Mesenchymal stem cell (in vitro differentiated cells and primary cell): ENCODE results near the gene VPS8.

Experiments used
- DNase-seq: peaks from one replicate; pipeline ENCODE4 v3.0.0-alpha.2; 2013
- H2AFZ ChIP-seq: one replicate; pipeline ENCODE4 v1.6.1; 2013; ENCODE audit warnings: low read depth, mild to moderate bottlenecking, control low read depth, inconsistent platforms, low read length, moderate library complexity
- H2AK5ac ChIP-seq: 2 replicates; pipeline ENCODE4 v1.6.1; 2013; ENCODE audit warnings: low read length, moderate library complexity, mild to moderate bottlenecking, inconsistent platforms; ENCODE audit not compliant: severe bottlenecking
- H2BK120ac ChIP-seq: one replicate; pipeline ENCODE4 v1.6.1; 2013; ENCODE audit warnings: low read depth, mild to moderate bottlenecking, inconsistent platforms, low read length, moderate library complexity
- H2BK12ac ChIP-seq, 2 experiments: one replicate each; pipeline ENCODE4 v1.6.1; 2013; ENCODE audit warnings: inconsistent platforms in 2 of 2, low read length in 2 of 2, mild to moderate bottlenecking in 2 of 2, moderate library complexity in 2 of 2, control low read depth in 1 of 2
- H2BK15ac ChIP-seq: one replicate; pipeline ENCODE4 v1.6.1; 2013; ENCODE audit warnings: mild to moderate bottlenecking, low read depth, inconsistent platforms; ENCODE audit not compliant: poor library complexity, severe bottlenecking
- H2BK5ac ChIP-seq: 2 replicates; pipeline ENCODE4 v1.6.1; 2013; ENCODE audit warnings: low read depth, mild to moderate bottlenecking, low read length, control low read depth, inconsistent platforms; ENCODE audit not compliant: poor library complexity, severe bottlenecking
- H3K14ac ChIP-seq, 2 experiments: one replicate each; pipeline ENCODE4 v1.6.1; 2013; ENCODE audit warnings: inconsistent platforms in 2 of 2, low read length in 2 of 2, control low read depth in 1 of 2, mild to moderate bottlenecking in 1 of 2, moderate library complexity in 1 of 2
- H3K18ac ChIP-seq, 2 experiments: one replicate each; pipeline ENCODE4 v1.6.1; 2013; ENCODE audit warnings: inconsistent platforms in 2 of 2, low read length in 2 of 2, control low read depth in 1 of 2, low read depth in 1 of 2, mild to moderate bottlenecking in 1 of 2
- H3K23ac ChIP-seq, 2 experiments: one replicate each; pipeline ENCODE4 v1.6.1; 2013; ENCODE audit warnings: inconsistent platforms in 2 of 2, low read length in 2 of 2, mild to moderate bottlenecking in 2 of 2, moderate library complexity in 2 of 2, control low read depth in 1 of 2
- H3K27ac ChIP-seq: 2 replicates; pipeline ENCODE4 v1.5.1; 2013; ENCODE audit warnings: mild to moderate bottlenecking, moderate library complexity, low read length, control low read depth, inconsistent platforms; ENCODE audit not compliant: poor library complexity, severe bottlenecking
- H3K27me3 ChIP-seq, 2 experiments: 2 replicates each; pipeline versions ENCODE4 v1.6.1 to v1.7.0; 2013; ENCODE audit warnings: low read length in 2 of 2, mild to moderate bottlenecking in 2 of 2, moderate library complexity in 2 of 2, control low read depth in 1 of 2, inconsistent platforms in 1 of 2; ENCODE audit not compliant: control insufficient read depth in 1 of 2, insufficient read depth in 1 of 2
- H3K36me3 ChIP-seq, 2 experiments: 2 replicates each; pipeline versions ENCODE4 v1.6.1 to v1.7.0; 2013; ENCODE audit warnings: low read length in 2 of 2, control low read depth in 1 of 2, inconsistent platforms in 1 of 2, low read depth in 1 of 2, mild to moderate bottlenecking in 1 of 2; ENCODE audit not compliant: insufficient read depth in 2 of 2, control insufficient read depth in 1 of 2
- H3K4ac ChIP-seq, 2 experiments: one replicate each; pipeline ENCODE4 v1.6.1; 2013; ENCODE audit warnings: inconsistent platforms in 2 of 2, low read length in 2 of 2, mild to moderate bottlenecking in 2 of 2, moderate library complexity in 2 of 2, control low read depth in 1 of 2, low read depth in 1 of 2
- H3K4me1 ChIP-seq: 2 replicates; pipeline ENCODE4 v1.6.1; 2013; ENCODE audit warnings: low read depth, low read length, control low read depth; ENCODE audit not compliant: control insufficient read depth, insufficient read depth
- H3K4me2 ChIP-seq: 2 replicates; pipeline ENCODE4 v1.6.1; 2013; ENCODE audit warnings: low read length, mild to moderate bottlenecking, inconsistent platforms; ENCODE audit not compliant: poor library complexity, severe bottlenecking
- H3K4me3 ChIP-seq, 2 experiments: 2 replicates each; pipeline versions ENCODE4 v1.5.1 to v1.7.0; 2013; ENCODE audit warnings: low read length in 2 of 2, mild to moderate bottlenecking in 2 of 2, control low read depth in 1 of 2, low read depth in 1 of 2; ENCODE audit not compliant: insufficient read depth in 1 of 2
- H3K79me1 ChIP-seq: replicated peaks from 2 replicates; pipeline ENCODE4 v1.6.1; 2013; ENCODE audit warnings: mild to moderate bottlenecking, control low read depth, low read length, inconsistent platforms; ENCODE audit not compliant: poor library complexity, severe bottlenecking
- H3K9ac ChIP-seq: 2 replicates; pipeline ENCODE4 v1.7.0; 2013; ENCODE audit warnings: mild to moderate bottlenecking, low read length, moderate library complexity
- H3K9me3 ChIP-seq: 2 replicates; pipeline ENCODE4 v1.7.0; 2013; ENCODE audit warnings: mild to moderate bottlenecking, low read length; ENCODE audit not compliant: control insufficient read depth
- H4K8ac ChIP-seq: one replicate; pipeline ENCODE4 v1.6.1; 2013; ENCODE audit warnings: inconsistent platforms, mild to moderate bottlenecking, low read length, moderate library complexity
- H4K91ac ChIP-seq: one replicate; pipeline ENCODE4 v1.6.1; 2013; ENCODE audit warnings: mild to moderate bottlenecking, low read length, inconsistent platforms
- WGBS: methylation state at CpG from one replicate; pipeline ENCODE4 v1.1.7; 2013; ENCODE audit warnings: mixed read lengths; 5-methylcytosine and 5-hydroxymethylcytosine counted together

The VPS8 gene

GRCh38 chr3:184813357-184813756 lies 1.4 kb downstream of the VPS8 start:
- Histone ChIP-seq H3K27me3 (no peaks in the 10 kb centered on the region), H3K4me3 (peak overlapping the region in 1 of 2 experiments; percentile 93), H2BK12ac (no peak overlapping the region), H2BK5ac (no peak overlapping the region), H3K14ac (no peak overlapping the region), H3K23ac (no peak overlapping the region), H3K4me1 (peaks cover 5% of the 10 kb centered on the region), H3K4ac (no peak overlapping the region), H4K91ac (no peak overlapping the region), H3K79me1 (peaks cover 36% of the 10 kb centered on the region), H2AK5ac (no peak overlapping the region), H3K36me3 (peaks cover 2 to 17% of the 10 kb centered on the region in 2 experiments), H2AFZ (no peak overlapping the region), H3K9me3 (no peaks in the 10 kb centered on the region), H2BK15ac (no peak overlapping the region), H2BK120ac (no peak overlapping the region), H4K8ac (no peak overlapping the region), H3K18ac (no peak overlapping the region), H3K9ac (peak overlapping the region; percentile 92), H3K27ac (no peak overlapping the region), H3K4me2 (peak overlapping the region; percentile 93)
- no peak for DNase-seq
- WGBS: 80% methylated on average over 3 of the region's 3 CpGs

- Histone ChIP-seq H3K9me3 (no peaks in the 10 kb centered on the region), H4K8ac (no peak overlapping the region), H3K4me2 (no peak overlapping the region), H3K18ac (peak overlapping the region in 1 of 2 experiments; percentile 11), H3K4ac (no peak overlapping the region), H3K14ac (no peak overlapping the region), H2AFZ (no peak overlapping the region), H3K79me1 (peaks cover 38% of the 10 kb centered on the region), H3K9ac (no peak overlapping the region), H2BK15ac (no peak overlapping the region), H3K4me1 (peaks cover 5% of the 10 kb centered on the region), H4K91ac (no peak overlapping the region), H3K4me3 (no peak overlapping the region), H2BK5ac (no peak overlapping the region), H2AK5ac (no peak overlapping the region), H3K27ac (no peak overlapping the region), H3K36me3 (peaks cover 2 to 17% of the 10 kb centered on the region in 2 experiments), H3K23ac (peak overlapping the region in 1 of 2 experiments; percentile 57), H2BK120ac (no peak overlapping the region), H3K27me3 (no peaks in the 10 kb centered on the region), H2BK12ac (peak overlapping the region in 1 of 2 experiments; percentile 6)
- DNase-seq: peak; percentile 37
These were observed 2.2 kb downstream of the VPS8 start for GRCh38 chr3:184814214-184814613.

GRCh38 chr3:184815046-184815930 lies 3.3 kb downstream of the VPS8 start:
- DNase-seq: peak; percentile 95
- Histone ChIP-seq H3K27ac (no peak overlapping the region), H3K4ac (no peak overlapping the region), H2BK15ac (no peak overlapping the region), H2BK12ac (no peak overlapping the region), H3K18ac (peak overlapping the region; percentile 16 to 60), H3K79me1 (peaks cover 41% of the 10 kb centered on the region), H3K14ac (no peak overlapping the region), H2BK120ac (no peak overlapping the region), H3K4me3 (no peak overlapping the region), H3K4me1 (peaks cover 5% of the 10 kb centered on the region), H3K9me3 (no peaks in the 10 kb centered on the region), H4K91ac (no peak overlapping the region), H3K27me3 (no peaks in the 10 kb centered on the region), H3K4me2 (no peak overlapping the region), H3K23ac (no peak overlapping the region), H2AFZ (no peak overlapping the region), H2AK5ac (no peak overlapping the region), H3K9ac (no peak overlapping the region), H4K8ac (no peak overlapping the region), H3K36me3 (peaks cover 2 to 20% of the 10 kb centered on the region in 2 experiments), H2BK5ac (no peak overlapping the region)
- 35% methylated on average over 4 of the region's 7 CpGs for WGBS

GRCh38 chr3:184816614-184817013 lies 4.6 kb downstream of the VPS8 start:
- H3K4ac ChIP-seq: no peak overlapping the region
- H2AK5ac ChIP-seq: no peak overlapping the region
- H3K36me3 ChIP-seq: peaks cover 2 to 20% of the 10 kb centered on the region in 2 experiments
- no peak overlapping the region for H3K9ac ChIP-seq
- no peak overlapping the region for H3K27ac ChIP-seq
- H3K23ac ChIP-seq: no peak overlapping the region
- peaks cover 5% of the 10 kb centered on the region for H3K4me1 ChIP-seq
- no peak overlapping the region for H3K18ac ChIP-seq
- H2AFZ ChIP-seq: no peak overlapping the region
- H3K4me2 ChIP-seq: no peak overlapping the region
- peaks cover 42% of the 10 kb centered on the region for H3K79me1 ChIP-seq
- H2BK5ac ChIP-seq: no peak overlapping the region
- no peaks in the 10 kb centered on the region for H3K9me3 ChIP-seq
- H3K14ac ChIP-seq: no peak overlapping the region
- no peaks in the 10 kb centered on the region for H3K27me3 ChIP-seq
- 96% methylated on average over 3 of the region's 5 CpGs for WGBS
- no peak overlapping the region for H2BK12ac ChIP-seq
- no peak overlapping the region for H2BK120ac ChIP-seq
- no peak overlapping the region for H2BK15ac ChIP-seq
- no peak overlapping the region for H3K4me3 ChIP-seq
- no peak overlapping the region for H4K91ac ChIP-seq
- no peak for DNase-seq
- no peak overlapping the region for H4K8ac ChIP-seq
